NCI-H1417 (cell line): Measurements from ENCODE around the gene PITRM1.

ENCODE experiments used
- DNase-seq, 3 experiments: peaks; one replicate each; lab custom pipeline; 2025; lab: John Stamatoyannopoulos, UW

Gene PITRM1

DNA sequence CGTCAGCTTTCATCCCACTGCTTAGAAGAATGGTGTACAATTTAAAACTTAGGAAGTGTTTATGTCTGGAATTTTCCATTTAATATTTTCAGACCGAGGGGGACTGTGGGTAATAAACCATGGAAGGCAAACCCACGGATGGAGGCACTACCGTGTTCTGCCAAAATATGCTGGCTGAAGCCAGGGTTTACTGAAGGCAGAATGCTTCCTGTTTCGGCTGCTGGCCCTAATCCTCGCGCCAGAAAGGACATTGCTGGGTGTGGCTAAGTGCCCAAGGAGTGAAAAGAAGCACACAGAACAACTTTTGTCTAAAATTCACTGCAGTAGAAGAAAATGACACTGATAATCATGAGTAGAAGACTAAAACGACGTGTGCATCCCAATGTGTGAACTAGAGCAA, 32.3 kb downstream of the PITRM1 start:
- DNase-seq, result no peak

DNA sequence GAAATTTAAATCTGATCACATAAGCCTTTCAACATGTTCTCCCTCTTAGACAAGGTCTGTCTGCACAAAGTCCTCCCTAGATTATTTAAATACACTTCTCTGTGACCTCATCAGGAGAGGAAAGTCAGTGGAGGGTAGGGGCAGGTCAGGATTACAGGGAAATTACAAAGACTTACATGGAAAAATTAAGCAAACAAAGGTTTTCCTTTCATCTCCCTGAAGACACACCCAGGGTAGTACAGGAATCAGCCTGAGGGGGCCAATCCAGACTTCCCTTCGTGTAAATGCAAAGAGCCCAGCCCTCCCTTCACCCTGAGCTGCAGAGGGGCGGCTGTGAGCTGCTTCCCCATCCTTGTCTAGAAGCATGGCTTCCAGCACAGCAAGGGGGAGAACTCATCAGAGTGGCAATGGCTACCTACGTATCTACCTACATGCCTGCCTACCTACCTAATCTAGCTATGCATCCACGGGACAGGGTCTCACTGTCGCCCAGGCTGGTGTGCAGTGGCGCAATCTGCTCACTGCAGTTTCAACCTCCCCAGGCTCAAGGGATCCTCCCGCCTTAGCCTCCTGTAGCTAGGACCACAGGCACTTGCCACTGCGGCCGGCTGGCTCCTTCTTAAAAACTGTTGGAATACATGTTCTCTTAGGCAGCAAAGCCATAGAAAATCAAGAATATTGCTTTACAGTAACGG, 33.2 kb downstream of the PITRM1 start:
- no peak for DNase-seq

GRCh38 chr10:3137958-3138726, 34.4 kb downstream of the PITRM1 start:
- no peak for DNase-seq

DNA sequence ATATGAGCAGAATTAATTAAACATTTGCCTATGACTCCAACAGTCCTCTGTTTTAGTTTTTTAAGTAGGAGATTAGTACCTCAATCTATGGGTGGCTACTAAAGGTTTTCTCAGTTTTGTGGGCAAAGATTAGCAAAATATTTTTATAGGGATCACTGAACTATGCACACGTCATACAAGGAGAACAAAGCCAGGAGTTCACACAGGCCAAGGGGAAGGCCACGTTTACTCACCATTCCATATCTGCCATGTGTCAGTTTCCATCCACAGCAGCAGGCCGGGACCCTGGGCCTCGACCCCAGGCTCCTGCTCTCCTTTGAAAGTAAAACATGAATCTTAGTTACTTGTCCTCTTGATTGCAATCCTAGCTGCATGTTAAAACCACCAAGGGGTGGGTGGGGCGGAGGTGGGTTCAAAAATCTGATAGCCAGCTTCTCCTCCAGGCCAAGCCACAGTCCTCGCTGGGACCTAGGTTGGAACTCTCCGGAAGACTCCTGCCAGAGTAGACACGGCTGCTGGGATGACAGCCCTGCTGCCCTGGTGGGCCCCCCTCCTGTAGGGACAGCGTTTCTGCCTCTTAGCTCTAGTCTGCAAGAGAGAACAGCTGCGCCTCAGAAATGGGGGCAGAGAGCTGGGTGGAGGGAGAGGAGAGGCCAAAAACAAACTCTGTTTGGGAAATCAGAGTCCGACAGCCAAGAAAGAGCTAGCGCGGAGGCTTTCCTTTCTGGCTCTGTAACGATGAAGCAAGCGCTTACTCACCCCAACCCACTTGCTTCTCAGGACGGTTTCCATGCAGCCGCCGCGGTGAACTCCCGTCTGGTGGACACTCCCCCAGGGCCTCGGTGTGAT, 35.6 kb downstream of the PITRM1 start:
- DNase-seq, result no peak

GRCh38 chr10:3136336-3136735, 36.2 kb downstream of the PITRM1 start:
- DNase-seq, result no peak

- peak in 1 of 3 experiments; percentile 8 for DNase-seq
These were observed 37.6 kb downstream of the PITRM1 start for GRCh38 chr10:3135006-3135405.

GRCh38 chr10:3133948-3134347, 38.6 kb downstream of the PITRM1 start:
- DNase-seq, result no peak

- DNase-seq, result no peak
These were observed 40.3 kb downstream of the PITRM1 start for GRCh38 chr10:3132036-3133025.

DNA sequence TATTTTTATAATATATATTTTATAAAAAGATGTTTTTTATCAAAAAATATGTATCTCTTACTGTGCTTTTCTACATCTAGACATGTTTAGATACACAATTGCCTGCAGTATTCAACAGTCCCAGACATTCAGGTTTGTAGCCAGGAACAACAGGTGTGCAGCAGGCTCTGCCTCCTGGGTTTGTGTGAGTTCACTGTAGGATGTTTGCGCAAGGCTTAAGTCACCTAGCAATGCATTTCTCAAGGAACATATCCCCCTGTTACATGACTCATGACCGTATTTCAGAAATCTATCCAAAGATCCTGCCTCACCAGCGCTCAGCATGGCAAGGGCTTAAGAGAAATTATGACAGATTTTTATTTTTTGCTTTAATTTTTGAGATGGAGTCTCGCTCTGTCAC, 41.5 kb downstream of the PITRM1 start:
- peak in 1 of 3 experiments; percentile 47 for DNase-seq

DNA sequence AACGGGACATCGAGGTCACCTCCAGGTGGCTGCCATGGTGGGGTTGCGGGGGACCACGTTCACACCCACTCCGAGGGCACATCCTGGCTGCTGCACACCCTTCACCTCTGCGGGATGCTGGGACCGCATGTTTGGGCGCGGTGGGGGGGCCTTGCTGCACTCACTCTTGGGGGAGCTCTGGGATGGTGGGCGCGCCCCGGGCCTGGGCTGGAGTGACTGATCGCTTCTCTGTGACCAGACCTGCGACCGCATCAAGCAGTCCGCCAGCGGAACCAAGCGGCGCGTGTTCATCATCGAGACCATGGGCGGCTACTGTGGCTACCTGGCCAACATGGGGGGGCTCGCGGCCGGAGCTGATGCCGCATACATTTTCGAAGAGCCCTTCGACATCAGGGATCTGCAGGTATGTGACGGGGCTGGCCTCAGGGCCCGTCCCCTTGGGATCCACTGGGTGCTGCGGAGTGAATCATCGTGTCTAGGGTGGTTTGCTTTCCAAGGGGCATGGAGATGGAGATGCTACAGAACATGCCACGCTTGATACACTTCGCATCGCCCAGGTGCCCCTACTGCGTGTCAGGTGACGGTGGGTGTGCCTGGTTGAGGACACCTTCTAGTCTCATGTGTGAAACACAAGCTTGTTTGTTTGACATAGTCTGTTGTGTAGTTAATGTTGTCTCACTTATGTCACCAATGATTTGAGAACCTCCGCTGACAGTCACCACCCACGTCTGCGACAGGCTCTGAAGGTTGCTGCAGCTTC, 42.8 kb downstream of the PITRM1 start:
- no peak for DNase-seq

DNA sequence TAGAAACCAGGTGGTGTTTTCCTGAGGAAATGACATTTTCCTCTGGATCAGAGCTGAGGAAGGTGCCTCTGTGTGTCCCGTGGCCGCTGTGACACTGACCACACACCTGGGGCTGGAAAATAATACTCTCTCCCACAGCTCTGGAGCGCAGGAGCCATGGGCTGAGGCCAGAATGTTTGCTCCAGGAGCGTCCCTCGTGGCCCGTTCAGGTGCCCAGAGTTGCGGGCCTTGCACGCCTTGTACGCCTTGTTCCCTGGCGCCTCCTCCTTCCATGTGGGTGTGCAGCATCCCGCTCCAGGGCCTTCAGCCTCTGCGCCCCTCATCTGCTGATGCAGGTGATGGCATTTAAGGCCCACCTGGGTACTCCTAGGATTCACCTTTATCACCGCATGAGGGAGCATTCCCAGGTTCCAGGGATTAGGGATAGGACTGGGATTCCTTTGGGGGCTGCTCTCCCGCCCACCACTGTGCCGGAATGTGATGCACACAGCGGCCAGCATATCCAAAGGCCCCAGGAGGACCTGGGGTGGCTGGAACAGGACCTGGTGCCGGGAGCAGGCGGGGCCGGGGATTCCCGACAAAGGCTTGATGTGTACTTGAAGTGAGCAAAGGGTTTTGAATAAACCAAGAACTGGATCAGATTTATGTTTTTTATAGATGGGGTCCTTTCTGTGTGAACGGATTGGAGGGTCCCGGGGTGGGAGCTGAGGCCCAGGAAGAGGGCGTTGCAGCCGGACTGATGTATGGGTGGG, 44.0 kb downstream of the PITRM1 start:
- DNase-seq, result no peak

DNA sequence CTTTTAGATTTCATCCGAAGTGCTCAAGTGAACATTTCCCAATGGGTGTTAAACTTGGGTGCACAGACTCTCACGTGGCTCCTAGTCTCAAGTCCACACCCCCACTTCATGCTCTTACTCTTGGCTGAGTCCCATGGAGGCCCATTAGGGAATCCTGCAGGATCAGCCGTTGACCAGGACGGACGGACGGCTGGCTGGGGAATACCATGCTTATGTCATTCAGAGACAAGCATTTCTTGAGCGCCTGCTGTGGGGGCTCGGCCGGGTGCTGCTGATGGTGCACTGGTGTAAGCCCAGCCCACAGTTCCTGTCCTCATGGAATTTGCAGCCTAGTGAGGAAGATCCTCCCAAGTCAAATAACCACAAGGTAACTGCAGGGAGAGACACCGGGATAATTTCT, 44.7 kb downstream of the PITRM1 start:
- DNase-seq, result no peak

GRCh38 chr10:3126741-3127346, 45.7 kb downstream of the PITRM1 start:
- peak; percentile 81 to 94 (median 94) for DNase-seq

GRCh38 chr10:3126249-3126648, 46.3 kb downstream of the PITRM1 start:
- DNase-seq, result peak in 2 of 3 experiments; percentile 26 to 31

DNA sequence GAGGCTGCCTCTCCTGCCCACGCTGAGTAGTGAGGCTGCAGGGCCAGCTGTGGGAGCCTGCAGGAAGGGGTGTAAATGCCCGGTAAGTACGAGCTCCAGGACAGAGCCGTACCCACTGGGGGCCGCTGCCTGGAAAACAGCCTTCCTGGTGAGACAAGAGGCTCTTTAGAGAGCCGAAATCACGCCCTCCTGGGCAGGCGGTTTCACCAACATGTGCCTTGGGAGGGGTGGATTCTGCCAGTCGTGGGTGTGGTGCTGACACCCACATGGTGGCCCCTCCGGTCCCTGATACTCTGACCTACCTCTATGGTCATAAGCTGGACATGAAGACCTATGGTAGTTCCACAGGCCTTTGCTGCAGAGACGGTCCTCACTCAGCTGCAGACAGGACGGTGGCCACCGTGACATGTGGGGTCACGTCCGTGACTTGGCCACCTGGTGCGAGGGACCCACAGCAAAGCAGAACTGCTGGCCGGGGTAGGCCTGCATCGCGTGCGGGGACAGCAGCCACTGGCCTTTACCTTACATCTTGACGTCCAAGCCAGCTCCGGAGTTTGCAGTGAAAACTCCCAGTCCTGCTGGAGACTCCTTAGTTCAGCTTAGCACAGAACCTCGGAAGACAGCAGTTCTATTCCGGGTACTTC, 46.9 kb downstream of the PITRM1 start:
- no peak for DNase-seq

- DNase-seq, result no peak
These were observed 48.0 kb downstream of the PITRM1 start for GRCh38 chr10:3124412-3125175.

DNA sequence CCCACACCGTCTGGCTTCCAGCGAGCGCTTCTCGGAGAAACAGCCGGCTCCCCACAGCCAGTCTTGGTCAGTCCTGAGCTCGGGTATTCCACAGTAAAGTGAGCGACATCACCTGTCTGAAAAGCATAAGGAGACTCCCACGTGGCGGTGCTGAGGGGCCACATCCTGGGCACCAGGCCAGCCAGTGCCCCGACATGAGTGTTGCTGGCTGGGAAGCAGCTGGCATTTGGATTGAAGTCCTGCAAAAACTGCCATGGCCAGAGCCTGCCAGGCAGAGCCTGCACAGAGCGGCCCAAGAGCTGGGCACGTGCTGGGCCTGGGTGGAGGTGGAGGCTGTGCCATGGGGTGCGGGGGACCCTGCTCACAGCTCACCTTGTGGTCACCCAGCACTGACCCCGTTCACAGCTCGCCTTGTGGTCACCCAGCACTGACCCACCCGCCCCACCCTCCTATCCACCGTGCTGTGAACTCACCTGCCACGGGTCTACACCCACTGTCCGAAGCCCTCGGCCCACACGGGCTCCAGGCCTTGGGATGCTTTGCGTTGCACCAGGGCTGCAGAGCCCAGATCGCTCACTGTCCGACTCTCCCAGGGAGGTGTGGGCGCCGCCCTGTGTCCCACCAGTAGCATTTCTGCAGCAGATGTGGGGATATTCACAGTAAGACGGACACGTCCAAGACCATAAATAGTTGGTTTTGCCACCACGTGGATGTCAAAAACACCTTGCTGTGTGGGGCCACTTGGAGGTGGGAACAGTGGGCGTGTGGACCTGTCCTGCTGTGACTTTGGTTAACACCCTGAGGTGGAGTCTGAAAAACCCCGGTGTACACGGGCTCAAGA, 48.8 kb downstream of the PITRM1 start:
- DNase-seq, result no peak
